Stimulated activated CD8-positive, alpha-beta memory T cell treated with anti-CD3 and anti-CD28 coated beads, Interleukin-12 subunit alpha, Interleukin-12 subunit beta, amount 100 ng/mL, for 1 hour (primary cell): ENCODE measurements around the gene LAMA3.
"Not testable (repeated sequence)": the region's sequence is repeated elsewhere in the genome, so short reads cannot be mapped to it uniquely, and the experiment has no call there.

ENCODE experiments used
- DNase-seq: peaks from one replicate; pipeline ENCODE4 v3.0.0-alpha.2; 2020; ENCODE audit warnings: low read depth

LAMA3 gene

GRCh38 chr18:23703987-23704384 lies 14.7 kb downstream of the LAMA3 start:
- DNase-seq, result no peak

GRCh38 chr18:23704806-23705205 lies 15.6 kb downstream of the LAMA3 start:
- DNase-seq, result no peak

- DNase-seq, result no peak
Measured at GRCh38 chr18:23706971-23707640, 17.9 kb downstream of the LAMA3 start.

GRCh38 chr18:23710068-23710527 lies 20.8 kb downstream of the LAMA3 start:
- DNase-seq, result no peak

GRCh38 chr18:23710946-23711345 lies 21.7 kb downstream of the LAMA3 start:
- no peak for DNase-seq

GRCh38 chr18:23711426-23711825 lies 22.2 kb downstream of the LAMA3 start:
- DNase-seq, result no peak

- DNase-seq, result no peak
Measured at GRCh38 chr18:23712445-23712844, 23.2 kb downstream of the LAMA3 start.

GRCh38 chr18:23714576-23714975 lies 25.3 kb downstream of the LAMA3 start:
- no peak for DNase-seq

GRCh38 chr18:23716079-23716478 lies 26.8 kb downstream of the LAMA3 start:
- DNase-seq, result not testable (repeated sequence)

GRCh38 chr18:23716516-23716915 lies 27.3 kb downstream of the LAMA3 start:
- no peak for DNase-seq

- no peak for DNase-seq
Measured at GRCh38 chr18:23716966-23717365, 27.7 kb downstream of the LAMA3 start.

GRCh38 chr18:23718243-23718720 lies 29.0 kb downstream of the LAMA3 start:
- DNase-seq, result no peak

GRCh38 chr18:23718731-23719130 lies 29.5 kb downstream of the LAMA3 start:
- DNase-seq, result no peak

GRCh38 chr18:23719634-23720201 lies 30.5 kb downstream of the LAMA3 start:
- DNase-seq, result no peak

GRCh38 chr18:23721696-23722480 lies 32.6 kb downstream of the LAMA3 start:
- no peak for DNase-seq

- DNase-seq, result no peak
Measured at GRCh38 chr18:23722646-23723045, 33.4 kb downstream of the LAMA3 start.

- DNase-seq, result no peak
Measured at GRCh38 chr18:23723121-23723520, 33.9 kb downstream of the LAMA3 start.

GRCh38 chr18:23724681-23725080 lies 35.4 kb downstream of the LAMA3 start:
- no peak for DNase-seq

- DNase-seq, result no peak
Measured at GRCh38 chr18:23725351-23725750, 36.1 kb downstream of the LAMA3 start.

GRCh38 chr18:23725827-23726661 lies 36.8 kb downstream of the LAMA3 start:
- no peak for DNase-seq

- DNase-seq, result no peak
Measured at GRCh38 chr18:23727707-23728493, 38.6 kb downstream of the LAMA3 start.
